ENCODE results near the gene SPEF1.
"Not testable (repeated sequence)": the region's sequence is repeated elsewhere in the genome, so short reads cannot be mapped to it uniquely, and the experiment has no call there.

SPEF1 gene

GRCh38 chr20:3808544-3808943 is 27.3 kb upstream of the SPEF1 start:
- no peak for DNase-seq (ENCODE audit: low read depth)

- no peak for DNase-seq (ENCODE audit: low read depth)
Measured at GRCh38 chr20:3804781-3805180, 23.5 kb upstream of the SPEF1 start.

- DNase-seq (ENCODE audit: low read depth): no peak
Measured at GRCh38 chr20:3804254-3804751, 23.1 kb upstream of the SPEF1 start.

GRCh38 chr20:3803854-3804253 is 22.6 kb upstream of the SPEF1 start:
- no peak for DNase-seq (ENCODE audit: low read depth)

GRCh38 chr20:3803289-3803688 is 22.0 kb upstream of the SPEF1 start:
- no peak for DNase-seq (ENCODE audit: low read depth)

GRCh38 chr20:3802524-3803239 is 21.4 kb upstream of the SPEF1 start:
- DNase-seq (ENCODE audit: low read depth): no peak

GRCh38 chr20:3801846-3802245 is 20.6 kb upstream of the SPEF1 start:
- no peak for DNase-seq (ENCODE audit: low read depth)

GRCh38 chr20:3801299-3801698 is 20.1 kb upstream of the SPEF1 start:
- no peak for DNase-seq (ENCODE audit: low read depth)

- DNase-seq (ENCODE audit: low read depth): no peak
Measured at GRCh38 chr20:3800878-3801260, 19.6 kb upstream of the SPEF1 start.

GRCh38 chr20:3800256-3800877 is 19.1 kb upstream of the SPEF1 start:
- no peak for DNase-seq (ENCODE audit: low read depth)

GRCh38 chr20:3798908-3799248 is 17.6 kb upstream of the SPEF1 start:
- DNase-seq (ENCODE audit: low read depth): no peak

GRCh38 chr20:3798373-3798768 is 17.1 kb upstream of the SPEF1 start:
- no peak for DNase-seq (ENCODE audit: low read depth)

- peak; percentile 72 for DNase-seq (ENCODE audit: low read depth)
Measured at GRCh38 chr20:3797592-3798372, 16.5 kb upstream of the SPEF1 start.

- no peak for DNase-seq (ENCODE audit: low read depth)
Measured at GRCh38 chr20:3797226-3797545, 15.9 kb upstream of the SPEF1 start.

- peak; percentile 33 for DNase-seq (ENCODE audit: low read depth)
Measured at GRCh38 chr20:3796477-3797225, 15.4 kb upstream of the SPEF1 start.

- DNase-seq (ENCODE audit: low read depth): peak; percentile 94
Measured at GRCh38 chr20:3795511-3796468, 14.5 kb upstream of the SPEF1 start, which contains the start of gene CDC25B. Gene CDC25B (plus strand): TSS chr20:3796310. CDS start chr20:3796532, 222 bp downstream.

GRCh38 chr20:3794701-3795420 is 13.6 kb upstream of the SPEF1 start:
- DNase-seq (ENCODE audit: low read depth): no peak

- DNase-seq (ENCODE audit: low read depth): not testable (repeated sequence)
Measured at GRCh38 chr20:3794168-3794567, 12.9 kb upstream of the SPEF1 start.

GRCh38 chr20:3789201-3789600 is 8.0 kb upstream of the SPEF1 start:
- DNase-seq (ENCODE audit: low read depth): not testable (repeated sequence)

GRCh38 chr20:3788685-3789155 is 7.5 kb upstream of the SPEF1 start:
- DNase-seq (ENCODE audit: low read depth): peak; percentile 46
